Testis (tissue), 3 donors: ENCODE data around the gene NPAS2. TPM values are rescaled to one million over a fixed set of nuclear protein-coding genes. Genes with fewer than 3 reads are reported as not detected.

Source experiments
- DNase-seq: peaks from one replicate; pipeline ENCODE4 v3.0.0-alpha.2; 2019
- H3K27ac ChIP-seq, 2 donors: fragments of 200-600 bp; sonication (generic); one replicate each; pipeline ENCODE4 v1.5.1; 2019
- H3K27me3 ChIP-seq: fragments of 200-600 bp; sonication (generic); one replicate; pipeline ENCODE4 v1.5.1; 2019
- H3K36me3 ChIP-seq: fragments of 200-600 bp; sonication (generic); one replicate; pipeline ENCODE4 v1.5.1; 2017; ENCODE audit warnings: low read depth; ENCODE audit errors: missing control alignments
- H3K4me1 ChIP-seq: fragments of 200-600 bp; sonication (generic); one replicate; pipeline ENCODE4 v1.5.1; 2019
- H3K4me3 ChIP-seq, 2 donors: fragments of 200-600 bp; sonication (generic); one replicate each; pipeline ENCODE4 v1.5.1; 2017 to 2019
- H3K9me3 ChIP-seq: fragments of 200-600 bp; sonication (generic); one replicate; pipeline ENCODE4 v1.5.1; 2017
- CTCF ChIP-seq, 3 experiments: fragments of 450-650 bp in 2 of 3; fragments of 200-600 bp in 1 of 3; sonication (generic) in 1 of 3; IDR thresholded peaks; one replicate each; pipeline ENCODE4 v1.5.1; 2016 to 2019; ENCODE audit warnings: antibody characterized with exemption in 3 of 3, mild to moderate bottlenecking in 2 of 3, moderate library complexity in 1 of 3
- POLR2A ChIP-seq: fragments of 450-650 bp; IDR thresholded peaks from one replicate; pipeline ENCODE4 v1.6.1; 2017; ENCODE audit warnings: antibody characterized with exemption, mild to moderate bottlenecking, moderate library complexity
- WGBS, 2 donors: methylation state at CpG; one replicate each; pipeline ENCODE4 v1.1.5; 2018; 5-methylcytosine and 5-hydroxymethylcytosine counted together
- intact Hi-C: fragments of 100-400 bp; cut with DNase I; formaldehyde crosslinking; loops from one replicate; pipeline ENCODE4 v1.15.1; 2023; ENCODE audit warnings: low total_unique reads
- polyA plus RNA-seq: library from polyadenylated mRNA; stranded (reverse); fragments of 350-450 nt; fragmentation: Illumina TruSeq; extraction: RNeasy Lipid Tissue Mini Kit (QIAGEN cat#74804); gene quantifications from one replicate; pipeline ENCODE4 v1.2.3, GENCODE V29; 2014; ENCODE audit warnings: low read depth, low replicate concordance; ENCODE audit not compliant: insufficient read depth
- total RNA-seq, 2 donors: library from RNA; depleted of rRNA; stranded (reverse); fragments of >200 nt; gene quantifications; one replicate each; pipeline ENCODE4 v1.2.3, GENCODE V29; 2016

Gene NPAS2
- total and polyA plus RNA-seq, 3 donors from 2014 or later = 20.4 to 64.2 (median 46.7) TPM

GRCh38 chr2:100785626-100786296 is 34.2 kb upstream of the NPAS2 start:
- intact Hi-C loops = no loop called here
- no peaks in the 10 kb centered on the region for H3K9me3 ChIP-seq
- TF ChIP-seq CTCF (IDR thresholded peaks at IDR 0.05) = no peak
- TF ChIP-seq POLR2A = no peak
- WGBS, 2 donors = 83 to 86% methylated on average over 10 of the region's 10 CpGs
- H3K4me1 ChIP-seq = no peaks in the 10 kb centered on the region
- H3K4me3 ChIP-seq = no peak overlapping the region
- H3K27ac ChIP-seq = no peak overlapping the region
- H3K36me3 ChIP-seq = no peaks in the 10 kb centered on the region
- no peaks in the 10 kb centered on the region for H3K27me3 ChIP-seq
- no peak for DNase-seq

- Histone ChIP-seq H3K27me3 (no peaks in the 10 kb centered on the region), H3K36me3 (no peaks in the 10 kb centered on the region), H3K4me3 (no peak overlapping the region), H3K4me1 (no peaks in the 10 kb centered on the region), H3K9me3 (no peaks in the 10 kb centered on the region), H3K27ac (no peak overlapping the region)
- no peak for TF ChIP-seq CTCF (IDR thresholded peaks at IDR 0.05)
- no peak for TF ChIP-seq POLR2A
- DNase-seq = no peak
- intact Hi-C loops = no loop called here
- WGBS, 2 donors = 79 to 85% methylated on average over 7 of the region's 7 CpGs
Observed at GRCh38 chr2:100786297-100786658, 33.7 kb upstream of the NPAS2 start.

- no peaks in the 10 kb centered on the region for H3K27me3 ChIP-seq
- TF ChIP-seq CTCF (IDR thresholded peaks at IDR 0.05) (no peak), POLR2A (no peak)
- H3K27ac ChIP-seq = no peak overlapping the region
- H3K9me3 ChIP-seq = no peaks in the 10 kb centered on the region
- intact Hi-C loops = no loop called here
- DNase-seq = no peak
- no peak overlapping the region for H3K4me3 ChIP-seq
- 94% methylated on average over 2 of the region's 2 CpGs for WGBS, 2 donors
- H3K36me3 ChIP-seq = no peaks in the 10 kb centered on the region
- no peaks in the 10 kb centered on the region for H3K4me1 ChIP-seq
Observed at GRCh38 chr2:100786985-100787384, 33.0 kb upstream of the NPAS2 start.

- 83 to 97% methylated on average over 2 to 3 of the region's 3 CpGs for WGBS, 2 donors
- H3K27ac ChIP-seq = no peak overlapping the region
- intact Hi-C loops = no loop called here
- DNase-seq = no peak
- H3K4me1 ChIP-seq = no peaks in the 10 kb centered on the region
- H3K36me3 ChIP-seq = no peaks in the 10 kb centered on the region
- H3K9me3 ChIP-seq = no peaks in the 10 kb centered on the region
- no peak for TF ChIP-seq POLR2A
- no peak overlapping the region for H3K4me3 ChIP-seq
- H3K27me3 ChIP-seq = no peaks in the 10 kb centered on the region
Observed at GRCh38 chr2:100789361-100789760, 30.6 kb upstream of the NPAS2 start.

GRCh38 chr2:100791294-100791935 is 28.5 kb upstream of the NPAS2 start:
- TF ChIP-seq POLR2A = no peak
- TF ChIP-seq CTCF (IDR thresholded peaks at IDR 0.05) = no peak
- intact Hi-C loops = no loop called here
- 73 to 83% methylated on average over 10 of the region's 10 CpGs for WGBS, 2 donors
- H3K27ac ChIP-seq = no peak overlapping the region
- no peaks in the 10 kb centered on the region for H3K4me1 ChIP-seq
- no peak overlapping the region for H3K4me3 ChIP-seq
- no peaks in the 10 kb centered on the region for H3K36me3 ChIP-seq
- H3K9me3 ChIP-seq = no peaks in the 10 kb centered on the region
- no peaks in the 10 kb centered on the region for H3K27me3 ChIP-seq
- peak; percentile 77 for DNase-seq
